ENCODE data around the gene MCAM.
A peak's percentile ranks its signal among the peaks of the same experiment; 100 is the strongest.

The MCAM gene, protein sequence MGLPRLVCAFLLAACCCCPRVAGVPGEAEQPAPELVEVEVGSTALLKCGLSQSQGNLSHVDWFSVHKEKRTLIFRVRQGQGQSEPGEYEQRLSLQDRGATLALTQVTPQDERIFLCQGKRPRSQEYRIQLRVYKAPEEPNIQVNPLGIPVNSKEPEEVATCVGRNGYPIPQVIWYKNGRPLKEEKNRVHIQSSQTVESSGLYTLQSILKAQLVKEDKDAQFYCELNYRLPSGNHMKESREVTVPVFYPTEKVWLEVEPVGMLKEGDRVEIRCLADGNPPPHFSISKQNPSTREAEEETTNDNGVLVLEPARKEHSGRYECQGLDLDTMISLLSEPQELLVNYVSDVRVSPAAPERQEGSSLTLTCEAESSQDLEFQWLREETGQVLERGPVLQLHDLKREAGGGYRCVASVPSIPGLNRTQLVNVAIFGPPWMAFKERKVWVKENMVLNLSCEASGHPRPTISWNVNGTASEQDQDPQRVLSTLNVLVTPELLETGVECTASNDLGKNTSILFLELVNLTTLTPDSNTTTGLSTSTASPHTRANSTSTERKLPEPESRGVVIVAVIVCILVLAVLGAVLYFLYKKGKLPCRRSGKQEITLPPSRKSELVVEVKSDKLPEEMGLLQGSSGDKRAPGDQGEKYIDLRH

DNA sequence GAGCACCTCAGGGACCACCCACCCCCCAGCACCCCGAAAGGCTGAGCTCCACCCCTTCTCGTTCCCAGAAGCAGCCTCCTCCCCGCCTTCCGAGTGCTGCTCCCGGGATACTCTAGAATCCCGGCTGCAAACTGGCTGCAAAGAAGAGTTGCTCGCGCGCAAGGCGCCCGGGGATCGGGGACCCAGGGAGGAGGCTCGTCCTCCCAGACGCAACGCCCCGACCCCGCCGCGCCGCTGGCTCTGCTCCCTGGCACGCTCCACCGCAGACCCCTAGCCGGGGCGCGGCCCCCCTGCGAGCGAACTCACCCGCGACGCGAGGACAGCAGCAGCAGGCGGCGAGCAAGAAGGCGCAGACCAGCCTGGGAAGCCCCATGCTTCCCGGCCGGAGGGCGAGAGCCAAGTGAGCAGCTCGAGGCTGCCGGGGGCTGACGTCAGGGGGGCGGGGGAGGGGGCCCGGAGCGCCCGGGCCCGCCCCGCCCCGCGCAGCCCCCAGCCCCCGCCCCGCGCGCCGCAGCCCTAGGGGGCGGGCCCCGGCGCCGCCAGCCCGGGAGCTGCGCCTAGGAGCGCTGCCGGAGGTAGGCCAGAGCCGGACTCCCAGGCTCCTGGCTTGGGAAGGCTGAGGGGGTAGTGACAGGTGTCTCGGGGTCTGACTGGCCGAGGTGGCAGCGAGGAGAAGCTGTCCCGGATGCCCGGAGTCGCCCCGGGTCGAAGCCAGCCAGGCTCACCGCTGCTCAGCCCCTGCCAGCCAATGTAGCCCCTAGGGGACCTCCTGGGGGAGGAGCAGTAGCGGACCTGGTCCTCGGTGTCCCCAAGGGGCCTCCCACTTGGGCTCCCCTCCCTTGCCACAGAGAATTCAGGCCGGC is at the start of gene MCAM:
Gene MCAM (minus strand): TSS at position 402 of the 863 bp plus-strand sequence. CDS start 29 bp downstream, at position 373.
- DNase-seq (peak; percentile 28), ATAC-seq (no peak)

DNA sequence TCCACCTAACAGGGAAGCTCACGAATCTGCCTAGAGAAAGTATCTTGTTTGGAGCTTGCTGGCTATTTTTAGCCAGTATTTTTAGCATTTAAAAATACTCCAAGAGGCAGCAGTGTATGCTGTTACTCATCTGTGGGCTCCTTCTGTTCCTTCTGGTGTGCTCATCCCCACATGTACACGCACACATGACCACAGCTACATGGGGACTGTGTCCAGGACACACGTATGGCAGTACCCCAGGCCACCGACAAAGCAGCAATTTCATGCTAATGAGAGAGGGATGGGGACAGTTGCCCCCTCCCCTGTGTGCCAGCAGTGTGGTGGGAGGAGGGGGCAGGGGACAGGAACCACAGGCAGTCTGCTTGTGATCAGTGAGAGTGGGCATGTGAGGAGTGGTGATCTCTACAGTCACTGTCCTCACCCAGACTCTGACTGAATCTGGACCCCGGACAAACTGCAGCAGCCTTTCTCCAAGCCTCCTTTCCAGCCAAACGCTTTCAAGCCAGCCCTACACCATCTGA is 48.2 kb upstream of the MCAM start:
- DNase-seq (no peak), ATAC-seq (no peak)

DNA sequence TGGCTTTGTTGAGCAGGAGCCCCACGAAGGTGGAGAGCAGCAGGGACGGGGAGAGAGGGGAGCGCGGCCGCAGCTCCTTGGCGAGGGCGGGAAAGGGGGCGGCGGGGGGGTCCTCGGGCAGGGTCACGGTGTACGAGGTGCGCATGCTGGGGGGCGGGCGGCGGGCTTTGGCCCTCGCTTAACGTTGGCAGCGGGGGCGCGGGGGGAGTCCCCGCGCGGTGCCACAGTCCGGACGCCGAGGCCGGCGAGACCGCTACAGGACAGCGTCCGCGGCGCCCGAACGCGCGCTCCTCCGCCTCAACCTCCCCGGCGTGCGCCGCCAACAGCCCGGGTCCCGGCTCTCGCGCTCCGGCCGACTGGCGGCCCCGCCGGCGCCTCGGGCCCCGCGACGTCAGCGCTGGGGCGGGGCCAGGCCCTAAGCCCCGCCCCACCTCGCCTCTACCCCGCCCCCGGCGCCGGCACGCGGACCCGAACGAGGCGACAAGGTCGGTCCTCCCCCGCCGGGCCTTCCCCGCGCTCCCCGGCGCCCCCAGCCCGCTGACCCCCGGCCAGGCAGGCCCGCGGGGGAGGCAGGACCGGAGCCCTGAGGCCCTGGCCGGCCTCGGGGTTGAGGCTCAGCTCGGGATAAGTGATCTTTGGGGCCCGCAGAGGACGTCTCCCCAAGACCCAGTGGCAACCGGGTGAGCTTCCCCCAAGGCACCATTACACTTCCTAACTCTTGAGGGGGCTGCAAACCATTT is 47.1 kb upstream of the MCAM start:
- peak; percentile 77 for ATAC-seq
- peak; percentile 68 for DNase-seq

DNA sequence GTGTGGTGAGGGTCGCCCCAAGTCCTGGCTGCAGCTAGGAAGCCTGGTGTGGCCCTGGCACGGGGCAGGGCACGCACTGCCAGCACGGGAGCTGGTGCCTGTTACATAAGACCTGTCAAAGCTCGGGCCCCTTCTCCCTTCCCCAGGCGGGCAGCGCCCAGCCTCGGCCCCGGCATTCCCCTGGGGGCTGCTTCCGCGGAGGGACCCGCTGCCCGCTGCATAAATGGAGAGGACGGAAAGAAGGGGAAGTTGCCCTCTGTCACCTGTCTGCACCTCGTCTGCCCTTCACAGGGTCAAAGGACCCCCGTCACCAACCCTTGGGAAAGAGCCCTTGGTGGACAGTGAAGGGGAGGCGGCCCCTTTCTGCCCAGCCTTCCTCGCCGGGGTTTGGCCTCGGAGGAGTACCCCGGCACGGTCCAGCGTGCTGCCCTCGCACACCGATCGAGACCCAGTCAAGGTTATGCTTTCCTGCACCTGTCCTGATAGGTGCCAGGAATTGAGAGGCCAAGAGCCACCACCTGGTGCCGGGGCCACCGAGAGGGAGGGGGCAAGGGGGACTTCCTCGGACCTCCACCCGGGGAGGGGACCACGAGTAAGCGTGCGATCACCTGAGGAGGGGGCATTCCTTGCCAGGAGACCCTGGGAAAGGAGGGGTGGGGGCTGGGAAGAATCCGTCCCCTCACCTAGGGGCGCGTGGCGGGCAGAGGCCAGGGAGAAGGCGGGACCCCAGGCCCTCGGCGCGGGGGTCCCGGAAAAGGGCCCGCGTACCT is 46.3 kb upstream of the MCAM start:
- ATAC-seq (no peak), DNase-seq (no peak)

DNA sequence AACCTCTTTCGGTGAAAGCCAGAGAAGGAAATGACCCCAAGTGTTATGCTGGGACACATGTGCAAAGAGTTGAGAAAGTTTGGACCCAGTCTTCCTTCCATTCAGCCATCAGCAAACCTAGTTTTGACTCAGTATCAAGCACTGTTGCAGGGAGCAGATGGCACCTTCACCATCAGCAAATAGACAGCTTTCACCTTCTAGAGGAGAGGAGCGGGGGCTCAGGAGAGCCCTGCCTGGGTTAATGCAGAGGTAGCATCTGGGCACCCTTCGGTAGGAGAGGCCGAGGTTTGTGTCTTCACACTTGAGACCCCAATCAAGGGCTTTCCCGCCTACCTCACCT is 45.8 kb upstream of the MCAM start:
- ATAC-seq (no peak), DNase-seq (no peak)

DNA sequence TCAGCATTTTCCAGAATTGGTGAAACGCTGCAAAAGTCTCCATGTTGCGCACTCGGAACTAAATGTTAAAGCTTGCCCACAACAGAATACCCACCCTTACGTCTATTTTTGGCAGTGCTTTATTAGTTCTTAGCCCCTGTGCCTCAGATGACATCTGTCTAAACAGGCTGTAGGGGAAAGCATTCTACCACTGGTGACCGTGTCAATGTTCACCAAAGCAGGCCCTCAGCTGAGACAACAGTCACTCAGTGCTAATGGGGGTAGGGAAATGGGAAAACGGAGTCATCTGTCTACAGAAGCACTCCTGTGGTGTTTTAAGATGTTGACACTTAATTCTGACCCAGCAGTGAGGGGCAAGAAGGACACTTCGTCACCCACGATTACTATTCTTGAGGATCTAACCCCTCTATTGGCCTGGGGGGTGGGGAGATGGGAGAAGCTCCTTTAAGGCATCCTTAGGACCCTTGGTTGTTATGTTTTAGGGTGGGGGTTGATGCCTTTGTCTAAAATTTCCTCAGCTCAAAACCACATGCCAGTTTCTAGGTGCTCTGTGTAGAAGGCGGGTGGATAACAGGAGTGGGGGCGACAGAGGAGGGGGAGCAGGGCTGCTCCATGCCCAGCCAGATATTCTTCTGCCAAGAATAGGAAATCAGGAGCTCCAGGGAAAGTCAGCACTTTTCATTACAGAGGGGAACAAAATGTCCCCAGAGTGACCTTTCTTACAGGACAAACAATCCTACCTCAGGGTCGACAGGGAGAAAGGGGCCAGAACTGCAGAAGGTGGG is 45.2 kb upstream of the MCAM start:
- DNase-seq, result no peak
- no peak for ATAC-seq

DNA sequence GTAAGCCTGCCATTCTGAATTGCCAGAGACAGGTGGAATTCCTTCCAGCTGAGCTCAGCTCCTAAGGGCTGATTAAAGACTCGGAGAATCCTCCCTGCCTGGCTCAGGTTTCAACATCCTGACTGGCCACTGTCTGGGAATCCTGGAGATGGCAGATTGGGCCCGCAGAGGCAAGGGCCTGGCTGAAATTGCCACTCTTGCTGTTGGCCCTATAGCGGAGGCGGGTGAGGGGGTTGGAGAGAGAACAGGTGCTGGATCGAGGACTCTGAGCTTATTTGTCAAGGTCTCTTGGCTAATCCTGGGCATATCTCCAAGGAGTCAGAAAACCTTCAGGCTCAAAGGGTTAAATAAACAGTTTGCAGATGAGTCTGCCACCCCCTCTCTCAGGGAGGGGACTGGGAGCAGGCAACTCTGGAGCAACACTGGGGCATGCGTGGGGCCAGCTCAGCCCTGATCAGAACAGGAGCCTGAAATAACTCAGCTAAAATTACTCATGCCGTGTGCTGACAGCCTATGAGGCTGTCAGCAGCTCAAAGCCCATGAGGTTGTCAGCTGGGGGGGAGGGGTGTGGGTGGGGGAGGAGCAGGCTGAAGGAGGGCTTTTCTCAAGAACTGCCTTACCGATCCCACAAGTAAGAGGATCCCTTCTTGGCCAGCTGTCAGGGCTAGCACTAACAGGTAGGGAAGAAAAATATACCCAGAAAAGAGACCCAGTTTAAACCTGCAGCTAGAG is 44.3 kb upstream of the MCAM start:
- peak; percentile 40 for DNase-seq
- peak; percentile 61 for ATAC-seq

DNA sequence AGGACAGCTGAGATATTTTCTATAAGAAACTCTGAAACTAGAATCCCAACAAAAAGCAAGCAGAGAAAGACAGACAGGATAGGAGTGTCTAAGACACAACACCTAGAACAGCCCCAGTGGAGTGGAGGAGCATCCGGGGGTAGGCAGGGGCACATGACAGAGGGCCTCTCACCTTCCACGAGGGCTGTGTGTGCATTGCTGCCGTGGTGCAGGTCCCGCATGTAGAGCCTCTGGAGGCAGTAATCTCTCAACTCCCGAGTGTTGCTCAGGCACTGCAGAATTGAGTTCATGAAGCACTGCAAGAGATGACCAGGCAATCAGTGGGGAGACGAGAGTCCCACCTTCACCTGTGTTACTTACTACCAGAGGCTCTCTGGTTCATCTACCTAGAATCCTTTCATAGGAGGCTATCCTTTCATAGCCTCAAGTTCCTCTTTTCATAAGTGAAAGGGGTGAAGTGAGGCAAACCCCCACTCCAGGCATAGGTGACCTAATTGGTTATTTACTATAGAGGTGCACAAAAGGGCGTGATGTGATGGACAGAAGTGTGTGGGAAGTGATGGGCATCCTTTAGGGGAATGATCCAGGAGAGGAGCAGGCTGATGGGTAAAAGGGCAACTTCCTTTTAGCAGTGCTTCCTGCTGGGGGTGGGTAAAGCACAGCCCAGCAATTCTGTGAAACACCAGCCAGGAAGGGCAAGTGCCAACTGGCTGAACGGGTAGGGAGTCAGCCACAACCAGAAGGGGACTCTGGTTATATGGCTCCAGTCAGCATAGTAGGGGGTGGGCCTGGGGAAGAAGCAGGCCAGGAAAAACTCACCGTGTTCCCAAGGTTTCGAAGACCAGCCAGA is 42.7 kb upstream of the MCAM start:
- DNase-seq (no peak), ATAC-seq (no peak)

DNA sequence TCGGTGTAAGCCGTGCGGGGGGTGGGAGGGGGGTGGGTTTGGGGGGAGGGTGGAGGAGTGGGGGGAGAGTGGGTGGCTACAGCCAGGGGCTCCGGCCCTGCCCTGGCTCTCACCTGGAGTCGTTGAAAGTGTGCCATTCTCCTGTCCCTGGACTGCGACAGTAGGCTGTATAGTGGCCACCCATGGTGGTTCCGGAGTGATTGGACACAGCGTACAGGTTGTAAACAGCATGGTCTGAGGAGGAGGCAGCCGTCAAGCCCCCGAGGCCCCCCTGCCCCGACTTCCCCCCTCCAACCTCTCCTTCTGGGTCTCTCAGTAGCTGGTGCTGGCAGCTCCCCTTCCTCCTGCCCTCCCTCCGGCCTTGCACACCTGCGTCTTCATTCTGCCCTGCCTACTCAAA is 40.1 kb upstream of the MCAM start:
- ATAC-seq, result no peak
- no peak for DNase-seq

DNA sequence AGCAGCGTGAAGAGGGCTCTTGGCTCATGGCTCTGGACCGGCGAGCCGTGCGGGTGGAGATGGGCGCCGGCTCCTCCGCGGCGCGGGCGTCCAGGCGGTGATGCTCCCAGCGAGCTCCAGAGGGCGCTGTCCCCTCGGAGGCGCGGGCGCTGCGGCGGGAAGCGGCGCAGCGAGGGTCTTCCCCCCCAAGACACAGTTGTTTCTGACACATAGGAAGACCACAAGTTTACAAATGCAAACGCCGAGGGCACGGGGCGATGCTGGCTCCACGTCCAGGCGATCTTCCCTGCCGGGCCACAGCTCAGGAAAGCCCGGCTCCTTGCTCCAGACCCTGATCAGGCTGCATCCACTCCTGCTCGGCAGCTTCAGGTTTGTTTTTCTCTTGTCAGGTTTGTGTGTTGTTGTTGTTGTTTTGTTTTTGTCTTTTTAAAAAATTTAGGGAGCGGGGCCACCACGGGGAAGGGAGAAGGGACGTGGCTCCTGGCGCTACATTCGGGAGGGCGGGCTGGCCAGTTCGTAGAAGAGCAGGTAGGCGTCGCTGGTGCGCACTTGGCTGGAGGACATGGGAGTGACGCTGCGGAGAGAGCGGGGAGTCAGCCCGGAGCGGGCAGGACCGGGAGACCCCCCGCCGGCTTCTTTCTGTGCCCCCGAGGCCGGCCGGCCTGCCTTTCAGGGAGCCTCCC is 39.6 kb upstream of the MCAM start:
- DNase-seq (peak; percentile 83), ATAC-seq (peak; percentile 84)

DNA sequence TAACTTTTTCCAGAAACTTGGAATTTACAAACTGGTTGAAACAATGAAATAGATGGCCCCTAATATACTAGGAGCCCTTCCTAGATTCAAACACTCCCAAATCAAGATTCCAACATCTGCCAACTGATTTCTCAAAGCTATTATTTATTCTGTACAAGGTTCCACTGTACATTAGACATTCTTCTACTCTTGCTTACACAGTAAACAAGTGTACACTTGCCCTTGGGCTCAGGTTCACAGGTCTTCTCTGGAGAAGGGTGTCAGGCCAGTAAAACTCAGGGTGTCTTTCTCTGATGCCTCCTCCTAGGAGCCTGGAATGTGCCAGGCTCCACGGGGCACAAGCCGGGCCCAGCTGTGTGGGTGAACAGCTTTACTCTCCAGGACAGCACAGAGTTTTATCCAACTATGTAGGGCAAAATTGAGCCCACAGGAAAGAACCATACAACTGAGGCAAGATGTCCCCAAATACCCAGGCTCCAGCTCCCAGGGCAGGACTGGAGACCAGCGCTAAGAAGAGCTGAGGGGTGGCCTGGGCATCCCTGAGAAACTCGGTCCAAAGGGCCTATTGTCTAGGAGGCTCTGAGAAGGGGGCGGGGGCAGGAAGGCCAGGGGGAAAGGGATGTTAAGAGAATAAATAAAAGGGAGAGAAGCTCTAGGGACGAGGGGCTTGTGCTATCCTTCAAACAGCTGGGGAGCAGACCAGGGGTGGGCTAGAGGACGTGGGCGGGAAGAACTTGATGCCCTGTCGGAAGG is 38.3 kb upstream of the MCAM start:
- no peak for DNase-seq
- ATAC-seq, result no peak

DNA sequence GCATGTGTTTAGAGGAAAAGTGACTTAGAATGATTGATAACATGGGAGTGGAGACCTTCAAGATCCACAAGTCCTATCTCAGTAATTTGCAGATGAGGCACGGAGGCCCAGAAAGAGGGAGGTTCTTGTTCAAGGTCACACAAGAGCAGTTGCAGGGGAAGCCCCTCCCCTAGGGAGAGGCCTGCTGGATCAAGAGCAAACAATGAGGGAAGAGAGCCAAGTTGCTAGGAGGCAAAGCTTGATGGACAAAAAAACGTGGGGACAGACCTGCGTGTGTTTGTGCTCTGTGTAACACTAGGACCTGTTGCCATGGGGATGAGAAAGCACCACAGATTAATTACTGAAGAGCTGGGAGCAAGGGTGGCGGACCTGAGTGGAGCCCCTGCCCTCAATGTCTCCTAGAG is 35.9 kb upstream of the MCAM start:
- ATAC-seq, result no peak
- no peak for DNase-seq

DNA sequence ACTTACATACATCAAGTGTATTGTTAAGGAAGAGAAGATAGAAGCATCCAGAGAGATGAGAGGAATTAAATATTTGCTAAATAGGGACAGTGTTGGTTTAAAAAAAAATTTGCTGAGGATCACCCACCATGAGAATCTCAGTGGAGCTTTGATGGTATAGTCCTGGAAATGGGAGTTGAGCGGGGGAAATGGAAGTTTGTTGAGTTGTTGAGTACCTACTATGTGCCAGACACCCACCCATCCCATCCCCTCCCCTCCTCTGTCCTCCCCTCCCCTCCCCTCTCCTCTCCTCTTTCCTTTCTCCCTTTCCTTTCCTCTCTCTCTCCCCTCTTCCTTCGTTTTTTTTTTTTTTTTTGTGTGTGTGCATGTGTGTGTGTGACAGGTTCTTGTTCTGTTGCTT is 34.3 kb upstream of the MCAM start:
- ATAC-seq, result no peak
- no peak for DNase-seq

DNA sequence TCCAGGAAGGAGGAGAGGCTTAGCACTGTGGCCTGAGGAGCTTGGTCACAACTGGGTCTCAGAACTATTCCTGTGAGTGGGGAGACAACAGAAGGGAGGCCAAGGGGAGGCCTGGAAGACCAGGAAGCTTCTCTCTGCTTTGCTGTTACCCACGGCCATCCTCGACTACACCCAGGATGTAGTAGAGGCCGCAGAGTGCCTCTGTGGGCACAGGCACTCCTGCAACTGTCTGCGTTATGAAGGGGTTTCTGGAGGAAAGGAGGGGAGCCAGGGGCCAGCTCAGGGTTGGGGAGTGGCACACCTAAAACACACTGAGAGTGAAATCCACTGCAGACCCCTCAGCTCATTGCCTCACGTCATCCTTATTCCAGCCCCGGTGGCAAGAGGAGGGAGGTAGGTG is 33.4 kb upstream of the MCAM start:
- DNase-seq, result no peak
- no peak for ATAC-seq

DNA sequence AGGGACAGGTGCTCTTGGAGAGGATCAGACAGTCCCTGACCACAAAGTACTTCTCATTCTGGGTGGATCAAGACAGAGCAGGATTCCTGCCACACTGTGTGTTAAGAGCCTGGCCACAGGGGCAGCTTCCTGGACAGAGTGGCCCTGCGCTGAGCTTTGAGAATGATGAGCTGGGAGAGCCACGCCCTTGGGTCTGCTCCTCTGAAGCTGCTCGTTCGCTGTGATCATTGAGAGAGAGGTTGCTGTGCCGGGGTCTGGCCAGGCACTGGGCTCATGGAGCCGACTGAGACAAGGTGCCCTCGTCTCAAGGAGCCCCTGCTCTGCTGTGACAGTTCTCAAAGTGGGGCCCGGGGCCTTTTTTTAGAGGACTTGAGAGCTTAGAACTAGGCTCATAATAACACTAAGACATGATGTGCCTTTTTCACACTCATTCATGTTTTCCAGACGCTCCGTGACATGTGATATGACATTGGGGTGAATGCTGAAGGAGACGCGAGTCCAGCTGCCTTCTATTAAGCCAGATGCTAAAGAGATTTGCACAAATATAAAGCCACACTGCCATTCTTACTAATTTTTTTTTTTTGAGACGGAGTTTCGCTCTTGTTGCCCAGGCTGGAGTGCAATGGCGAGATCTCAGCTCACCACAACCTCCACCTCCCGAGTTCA is 31.1 kb upstream of the MCAM start:
- no peak for DNase-seq
- no peak for ATAC-seq

DNA sequence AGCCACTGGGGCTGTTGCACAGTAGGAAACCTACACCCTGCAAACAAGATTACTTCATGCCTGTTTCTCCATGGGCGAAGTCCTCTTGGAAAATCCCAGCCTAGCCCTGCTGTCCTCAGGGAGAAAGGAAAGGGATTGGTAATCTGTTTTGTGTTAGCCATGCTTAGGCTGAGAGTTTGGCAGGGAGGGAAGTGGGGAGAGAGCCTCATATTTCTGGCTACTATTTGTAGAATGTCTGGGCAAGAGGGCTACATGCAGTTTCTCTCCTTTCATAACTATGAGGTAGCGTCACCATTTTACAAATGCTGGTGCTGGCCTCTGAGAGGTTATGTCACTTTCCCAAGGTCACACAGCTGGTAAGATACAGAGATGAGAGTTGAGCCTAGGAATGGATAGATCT is 30.3 kb upstream of the MCAM start:
- DNase-seq (no peak), ATAC-seq (no peak)

DNA sequence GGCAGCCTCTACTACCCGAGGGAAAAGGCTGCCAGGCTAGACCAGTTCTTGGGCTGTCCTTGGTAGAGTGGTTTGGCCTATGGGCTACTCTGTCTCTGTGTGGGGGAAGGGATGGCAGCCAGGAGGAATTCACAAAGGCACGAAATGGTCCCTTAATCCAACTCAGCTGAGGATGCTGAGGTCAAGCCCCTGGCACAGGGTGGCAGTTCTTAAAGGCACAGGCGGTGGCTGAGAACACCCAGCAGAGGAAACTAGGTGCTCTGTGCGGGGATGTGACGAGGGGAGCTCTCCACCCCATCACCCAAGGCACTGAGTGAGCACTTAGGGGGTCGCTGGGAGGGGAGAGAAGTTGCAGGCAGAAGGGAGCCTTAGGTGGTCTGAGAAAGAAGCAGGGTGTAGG is 29.7 kb upstream of the MCAM start, which contains the start of gene MFRP:
Gene MFRP (minus strand): TSS at position 101 of the 400 bp plus-strand sequence. CDS start 192 bp downstream, outside the sequence.
- no peak for ATAC-seq
- DNase-seq, result no peak

All from stimulated activated naive CD8-positive, alpha-beta T cell treated with anti-CD3 and anti-CD28 coated beads, Interleukin-15, Interleukin-2, amounts not matched to agents 100 U/mL and 50 U/mL, for 24 hours (primary cell).